ENCODE results near the gene CRADD. TPM values are rescaled to one million over a fixed set of nuclear protein-coding genes. Genes with fewer than 3 reads are reported as not detected.

CRADD gene
- 10 to 100 TPM; 23.5 to 35.3 (median 26.1) TPM for total RNA-seq

DNA sequence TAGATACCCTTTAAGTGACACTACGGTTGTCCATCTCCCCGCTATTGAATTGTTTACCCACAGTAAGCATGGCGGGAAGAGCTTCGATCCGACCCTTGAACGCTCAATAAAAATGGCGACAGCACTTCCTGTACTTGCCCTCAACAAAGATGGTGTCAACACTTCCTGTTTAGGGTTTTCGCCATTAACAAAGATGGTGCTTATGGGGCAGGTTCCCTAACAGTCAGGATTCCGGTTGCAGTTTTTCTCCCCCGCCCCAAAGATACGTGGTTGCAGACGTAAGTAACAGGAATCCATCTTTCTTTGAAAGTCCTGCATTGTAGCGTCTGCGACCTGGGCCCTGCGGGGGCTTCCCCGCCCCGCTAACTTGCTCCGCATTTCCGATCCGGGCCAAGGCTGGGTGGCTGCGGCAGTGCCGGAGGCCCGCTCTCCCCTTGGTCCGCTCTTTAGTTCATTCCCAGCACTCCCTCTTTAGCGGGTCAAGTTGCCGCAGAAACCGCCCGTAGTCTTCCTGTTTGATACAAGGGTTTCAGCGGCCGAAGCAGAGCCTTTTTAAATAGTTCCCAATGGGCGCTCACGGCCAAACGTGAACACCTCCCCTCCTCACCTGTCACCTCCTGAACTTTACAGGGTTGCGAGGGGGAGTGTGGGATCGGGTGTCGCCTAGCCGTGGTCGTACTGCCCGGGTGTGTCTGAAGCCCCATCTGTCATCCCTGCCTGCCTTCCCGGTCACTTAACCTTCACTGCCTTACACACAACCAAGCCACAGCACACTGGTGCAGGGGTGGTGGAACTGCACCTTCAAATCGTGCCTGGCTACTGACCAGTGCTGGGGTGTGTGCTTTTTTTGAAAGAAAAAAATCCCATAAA lies at the start of gene CRADD:
Gene CRADD (plus strand): TSS at position 181 of the 870 bp plus-strand sequence.
- Histone ChIP-seq H3K9me3 (no peaks in the 10 kb centered on the region), H3K27me3 (no peaks in the 10 kb centered on the region), H3K36me3 (no peaks in the 10 kb centered on the region), H3K27ac (replicated peaks in 1 of 4) (peak within 1 kb of the TSS; percentile 93 to 97 (median 95)), H3K4me1 (peaks cover 19 to 40% (median 29%) of the 10 kb centered on the region in 4 donors), H3K4me3 (peak within 1 kb of the TSS; percentile 67 to 84 (median 75))
- under 1% methylated on average over 34 of the region's 41 CpGs for WGBS
- DNase-seq (ENCODE audit: extremely low spot score): peak; percentile 95
- intact Hi-C loops (cut with DNase I): loop anchor here (2.0 to 10.0 kb wide), 4 partner anchors 63 to 173 kb away; partner anchors contain the start of gene SOCS2
- TF ChIP-seq POLR2AphosphoS5 (IDR thresholded peaks at IDR 0.05) (peak; percentile 82 to 88), POLR2A (IDR thresholded peaks at IDR 0.05; ENCODE audit: low read depth) (no peak)
- TF ChIP-seq, protein P1, sequence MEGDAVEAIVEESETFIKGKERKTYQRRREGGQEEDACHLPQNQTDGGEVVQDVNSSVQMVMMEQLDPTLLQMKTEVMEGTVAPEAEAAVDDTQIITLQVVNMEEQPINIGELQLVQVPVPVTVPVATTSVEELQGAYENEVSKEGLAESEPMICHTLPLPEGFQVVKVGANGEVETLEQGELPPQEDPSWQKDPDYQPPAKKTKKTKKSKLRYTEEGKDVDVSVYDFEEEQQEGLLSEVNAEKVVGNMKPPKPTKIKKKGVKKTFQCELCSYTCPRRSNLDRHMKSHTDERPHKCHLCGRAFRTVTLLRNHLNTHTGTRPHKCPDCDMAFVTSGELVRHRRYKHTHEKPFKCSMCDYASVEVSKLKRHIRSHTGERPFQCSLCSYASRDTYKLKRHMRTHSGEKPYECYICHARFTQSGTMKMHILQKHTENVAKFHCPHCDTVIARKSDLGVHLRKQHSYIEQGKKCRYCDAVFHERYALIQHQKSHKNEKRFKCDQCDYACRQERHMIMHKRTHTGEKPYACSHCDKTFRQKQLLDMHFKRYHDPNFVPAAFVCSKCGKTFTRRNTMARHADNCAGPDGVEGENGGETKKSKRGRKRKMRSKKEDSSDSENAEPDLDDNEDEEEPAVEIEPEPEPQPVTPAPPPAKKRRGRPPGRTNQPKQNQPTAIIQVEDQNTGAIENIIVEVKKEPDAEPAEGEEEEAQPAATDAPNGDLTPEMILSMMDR (IDR thresholded peaks at IDR 0.05): peak in 1 of 3 experiments; percentile 19

DNA sequence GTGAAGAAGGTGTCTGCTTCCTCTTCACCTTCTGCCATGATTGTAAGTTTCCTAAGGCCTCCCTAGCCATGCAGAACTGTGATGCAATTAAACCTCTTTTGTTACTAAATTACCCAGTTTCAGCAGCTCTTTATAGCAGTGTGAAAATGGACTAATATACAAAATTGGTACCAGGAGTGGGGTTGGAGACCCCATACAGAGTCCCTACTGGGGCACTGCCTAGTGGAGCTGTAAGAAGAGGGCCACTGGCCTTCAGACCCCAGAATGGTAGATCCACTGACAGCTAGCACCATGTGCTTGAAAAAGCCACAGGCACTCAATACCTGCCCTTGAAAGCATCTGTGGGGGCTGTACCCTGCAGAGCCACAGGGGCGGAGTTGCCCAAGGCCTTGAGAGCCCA lies 44.8 kb upstream of the CRADD start:
- Histone ChIP-seq H3K27ac (replicated peaks in 1 of 4) (no peak overlapping the region), H3K4me1 (no peaks in the 10 kb centered on the region), H3K4me3 (no peak overlapping the region), H3K27me3 (no peaks in the 10 kb centered on the region), H3K36me3 (no peaks in the 10 kb centered on the region), H3K9me3 (peaks cover 0 to 7% (median 2%) of the 10 kb centered on the region in 4 donors)
- DNase-seq (ENCODE audit: extremely low spot score): no peak
- 86% methylated on average over 1 of the region's 1 CpG for WGBS
- TF ChIP-seq POLR2A (IDR thresholded peaks at IDR 0.05; ENCODE audit: low read depth): no peak
- TF ChIP-seq, protein P1 (IDR thresholded peaks at IDR 0.05): no peak
- TF ChIP-seq POLR2AphosphoS5 (IDR thresholded peaks at IDR 0.05): no peak
- TF ChIP-seq EP300 (IDR thresholded peaks at IDR 0.05): no peak
- intact Hi-C loops (cut with DNase I): no loop called here

DNA sequence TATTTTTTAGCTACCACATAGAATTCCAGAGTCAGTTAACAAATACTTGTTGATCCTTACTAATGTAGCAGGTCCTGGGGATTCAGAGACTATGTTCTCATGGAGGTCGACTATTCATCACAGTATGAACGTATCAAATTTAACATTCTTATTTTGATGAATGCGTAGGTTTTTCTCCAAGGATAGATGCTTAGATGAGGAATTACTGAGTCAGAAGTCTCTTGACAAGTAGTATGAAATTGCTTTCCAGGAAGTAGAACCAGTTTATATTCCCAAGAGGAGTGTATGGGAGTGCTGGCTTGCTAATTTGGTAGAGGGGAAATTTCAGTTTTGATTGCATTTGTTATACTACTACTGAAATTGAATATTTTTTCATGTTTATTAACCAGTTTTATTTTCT lies 42.8 kb upstream of the CRADD start:
- H3K4me1 ChIP-seq: no peaks in the 10 kb centered on the region
- peaks cover 0 to 7% (median 2%) of the 10 kb centered on the region in 4 donors for H3K9me3 ChIP-seq
- H3K36me3 ChIP-seq: no peaks in the 10 kb centered on the region
- no peak overlapping the region for H3K4me3 ChIP-seq
- TF ChIP-seq EP300 (IDR thresholded peaks at IDR 0.05): no peak
- TF ChIP-seq, protein P1 (IDR thresholded peaks at IDR 0.05): no peak
- no peak for TF ChIP-seq POLR2A (IDR thresholded peaks at IDR 0.05; ENCODE audit: low read depth)
- no peak for TF ChIP-seq POLR2AphosphoS5 (IDR thresholded peaks at IDR 0.05)
- DNase-seq (ENCODE audit: extremely low spot score): no peak
- no peaks in the 10 kb centered on the region for H3K27me3 ChIP-seq
- intact Hi-C loops (cut with DNase I): no loop called here
- H3K27ac ChIP-seq (replicated peaks in 1 of 4): no peak overlapping the region
- 81% methylated on average over 3 of the region's 3 CpGs for WGBS

DNA sequence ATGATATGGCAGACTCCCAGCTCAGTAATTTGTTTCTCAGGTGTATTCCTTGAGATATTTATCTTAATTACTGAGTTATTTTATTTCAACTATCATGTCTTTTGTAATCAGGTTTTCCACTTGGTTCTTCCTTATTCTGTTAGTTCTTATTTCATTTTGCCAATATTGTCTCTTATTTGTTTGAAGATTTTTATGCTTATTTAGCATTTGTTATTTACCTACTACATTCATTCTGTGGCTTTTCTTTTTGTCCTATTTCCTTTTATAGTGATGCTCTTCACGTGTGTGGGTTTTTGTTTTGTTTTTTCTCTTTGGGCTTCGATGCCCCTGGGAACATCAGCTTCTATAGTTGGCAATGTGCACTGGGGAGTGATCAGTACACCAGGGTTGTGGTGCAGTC lies 40.5 kb upstream of the CRADD start:
- no peaks in the 10 kb centered on the region for H3K36me3 ChIP-seq
- H3K27ac ChIP-seq (replicated peaks in 1 of 4): no peak overlapping the region
- no peaks in the 10 kb centered on the region for H3K27me3 ChIP-seq
- no peak overlapping the region for H3K4me3 ChIP-seq
- intact Hi-C loops (cut with DNase I): no loop called here
- no peak for TF ChIP-seq POLR2A (IDR thresholded peaks at IDR 0.05; ENCODE audit: low read depth)
- 83% methylated on average over 2 of the region's 2 CpGs for WGBS
- H3K4me1 ChIP-seq: no peaks in the 10 kb centered on the region
- DNase-seq (ENCODE audit: extremely low spot score): no peak
- peaks cover 0 to 7% (median 2%) of the 10 kb centered on the region in 4 donors for H3K9me3 ChIP-seq

DNA sequence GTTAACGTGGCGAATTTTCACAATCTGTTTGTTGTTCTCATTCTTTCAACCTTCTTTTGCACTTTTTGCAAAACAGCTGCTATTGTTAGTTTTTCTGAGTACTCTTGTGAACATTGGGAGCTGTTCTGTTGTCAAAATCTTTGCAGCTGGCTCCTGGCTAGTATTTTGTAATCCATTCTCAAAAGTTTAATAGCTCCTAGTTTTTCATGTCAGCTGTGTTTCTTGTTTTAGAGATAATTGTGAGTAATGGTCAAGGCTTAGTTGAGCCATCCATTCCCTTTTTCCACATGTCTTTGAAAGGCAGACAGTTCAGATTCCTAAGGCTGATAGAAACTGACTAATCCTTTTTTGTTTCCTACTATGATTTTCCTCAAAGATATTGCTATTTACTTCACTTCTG lies 39.1 kb upstream of the CRADD start:
- H3K4me3 ChIP-seq: no peak overlapping the region
- 58% methylated on average over 2 of the region's 2 CpGs for WGBS
- no peak for DNase-seq (ENCODE audit: extremely low spot score)
- no peaks in the 10 kb centered on the region for H3K36me3 ChIP-seq
- no peaks in the 10 kb centered on the region for H3K4me1 ChIP-seq
- no peak overlapping the region for H3K27ac ChIP-seq (replicated peaks in 1 of 4)
- no peaks in the 10 kb centered on the region for H3K27me3 ChIP-seq
- no peaks in the 10 kb centered on the region for H3K9me3 ChIP-seq
- TF ChIP-seq POLR2AphosphoS5 (IDR thresholded peaks at IDR 0.05) (no peak), EP300 (IDR thresholded peaks at IDR 0.05) (no peak), POLR2A (IDR thresholded peaks at IDR 0.05; ENCODE audit: low read depth) (no peak)
- TF ChIP-seq, protein P1 (IDR thresholded peaks at IDR 0.05): no peak
- intact Hi-C loops (cut with DNase I): no loop called here
